H1 (cell line): ENCODE data around the gene SYNCRIP. TPM values are rescaled to one million over a fixed set of nuclear protein-coding genes. Genes with fewer than 3 reads are reported as not detected.
A peak's percentile ranks its signal among the peaks of the same experiment; 100 is the strongest.
"Not testable (repeated sequence)": the region's sequence is repeated elsewhere in the genome, so short reads cannot be mapped to it uniquely, and the experiment has no call there.

Source experiments
- CTCF ChIA-PET: fragments of 300-600 bp; sonication (Branson Sonifier 250); formaldehyde crosslinking; loops from one replicate; lab custom pipeline; 2021; ENCODE audit not compliant: partially characterized antibody; lab: Charles Lee
- POLR2A ChIA-PET: fragments of 300-600 bp; sonication (Branson Sonifier 250); formaldehyde crosslinking; loops from one replicate; lab custom pipeline; 2021; ENCODE audit warnings: inconsistent platforms; ENCODE audit not compliant: partially characterized antibody; lab: Charles Lee
- DNase-seq, 2 experiments: peaks; one replicate each; pipeline versions ENCODE4 v3.0.0 to v3.0.0-alpha.2; 2010 to 2022; ENCODE audit warnings: low spot score in 2 of 2, low read depth in 1 of 2, mixed read lengths in 1 of 2
- FAIRE-seq: peaks from 2 replicates; lab custom pipeline; 2011; peaks lifted over from hg19 to GRCh38; lab: Jason Lieb, UNC
- H2AFZ ChIP-seq: 2 replicates; pipeline ENCODE4 v1.8.1; 2012; ENCODE audit warnings: low read length, inconsistent platforms
- H2AK5ac ChIP-seq: 2 replicates; pipeline ENCODE4 v1.6.1; 2013; ENCODE audit warnings: low read depth, low read length
- H2BK120ac ChIP-seq: replicated peaks from 2 replicates; pipeline ENCODE3; 2013; ENCODE audit warnings: low read depth, low read length, inconsistent platforms
- H2BK12ac ChIP-seq: 2 replicates; pipeline ENCODE4 v1.6.1; 2013; ENCODE audit warnings: low read depth, low read length
- H2BK15ac ChIP-seq: 2 replicates; pipeline ENCODE4 v1.6.1; 2013; ENCODE audit warnings: low read length
- H2BK20ac ChIP-seq: 2 replicates; pipeline ENCODE4 v1.6.1; 2013; ENCODE audit warnings: low read length
- H2BK5ac ChIP-seq: 2 replicates; pipeline ENCODE4 v1.6.1; 2013; ENCODE audit warnings: low read depth, low read length
- H3K14ac ChIP-seq: 2 replicates; pipeline ENCODE4 v1.6.1; 2013; ENCODE audit warnings: inconsistent platforms; ENCODE audit not compliant: insufficient read length
- H3K18ac ChIP-seq: 2 replicates; pipeline ENCODE4 v1.6.1; 2013; ENCODE audit warnings: low read length; ENCODE audit errors: extremely low read depth
- H3K23ac ChIP-seq: 2 replicates; pipeline ENCODE4 v1.6.1; 2013; ENCODE audit warnings: inconsistent platforms; ENCODE audit not compliant: insufficient read length
- H3K23me2 ChIP-seq: 2 replicates; pipeline ENCODE4 v1.6.1; 2013; ENCODE audit warnings: low read depth, low read length
- H3K27ac ChIP-seq: 2 replicates; pipeline ENCODE4 v1.6.1; 2011; ENCODE audit warnings: low read depth, low read length, inconsistent platforms
- H3K27me3 ChIP-seq, 4 experiments: replicated peaks in 1 of 4; 1 replicate in 1 of 4; 2 replicates in 3 of 4; pipeline versions ENCODE4 v1.6.1 to v1.8.1; 2011 to 2013; ENCODE audit warnings: low read length in 3 of 4, mild to moderate bottlenecking in 3 of 4, inconsistent platforms in 2 of 4, mixed read lengths in 2 of 4, moderate library complexity in 1 of 4; ENCODE audit not compliant: control insufficient read depth in 3 of 4, insufficient read depth in 3 of 4; ENCODE audit errors: extremely low read depth in 1 of 4
- H3K36me3 ChIP-seq, 4 experiments: 2 replicates each; pipeline versions ENCODE4 v1.6.1 to v1.8.1; 2011 to 2013; ENCODE audit warnings: mild to moderate bottlenecking in 4 of 4, low read length in 3 of 4, moderate library complexity in 2 of 4, control low read depth in 1 of 4, inconsistent platforms in 1 of 4; ENCODE audit not compliant: insufficient read depth in 4 of 4, control insufficient read depth in 2 of 4
- H3K4ac ChIP-seq: replicated peaks from 2 replicates; pipeline ENCODE3; 2013; ENCODE audit warnings: low read length, low read depth, mixed read lengths, inconsistent platforms; ENCODE audit not compliant: insufficient read length
- H3K4me1 ChIP-seq, 4 experiments: replicated peaks in 1 of 4; 1 replicate in 1 of 4; 2 replicates in 3 of 4; pipeline versions ENCODE4 v1.6.1 to v1.8.1; 2011 to 2013; ENCODE audit warnings: low read length in 3 of 4, inconsistent platforms in 2 of 4, mixed read lengths in 1 of 4; ENCODE audit not compliant: insufficient read depth in 4 of 4, control insufficient read depth in 3 of 4
- H3K4me2 ChIP-seq, 2 experiments: 2 replicates each; pipeline versions ENCODE4 v1.6.1 to v1.8.1; 2011 to 2013; ENCODE audit warnings: low read depth in 2 of 2, low read length in 2 of 2, control low read depth in 1 of 2, inconsistent platforms in 1 of 2, mild to moderate bottlenecking in 1 of 2; ENCODE audit not compliant: insufficient read depth in 1 of 2
- H3K4me3 ChIP-seq, 4 experiments: fragments of 200-600, 300-600 bp in 1 of 4; sonication (generic), shearing (Covaris generic), sonication (Bioruptor Twin) in 1 of 4; 2 replicates each; pipeline versions ENCODE4 v1.5.1 to v1.8.1; 2011 to 2016; ENCODE audit warnings: low read length in 4 of 4, low read depth in 3 of 4, control low read depth in 2 of 4, inconsistent platforms in 2 of 4, mild to moderate bottlenecking in 2 of 4, mixed read lengths in 1 of 4, moderate library complexity in 1 of 4; ENCODE audit not compliant: insufficient read depth in 2 of 4; ENCODE audit errors: extremely low read depth in 1 of 4
- H3K56ac ChIP-seq: replicated peaks from 2 replicates; pipeline ENCODE3; 2013; ENCODE audit warnings: low read depth, mild to moderate bottlenecking, mixed read lengths, low read length, inconsistent platforms; ENCODE audit not compliant: insufficient read length
- H3K79me1 ChIP-seq: 2 replicates; pipeline ENCODE4 v1.6.1; 2013; ENCODE audit warnings: low read depth, low read length, control low read depth
- H3K79me2 ChIP-seq, 2 experiments: 2 replicates each; pipeline versions ENCODE4 v1.6.1 to v1.8.1; 2012 to 2013; ENCODE audit warnings: low read length in 2 of 2, mild to moderate bottlenecking in 2 of 2, inconsistent platforms in 1 of 2; ENCODE audit not compliant: insufficient read depth in 2 of 2, control insufficient read depth in 1 of 2
- H3K9ac ChIP-seq, 4 experiments: replicated peaks in 1 of 4; 1 replicate in 1 of 4; 2 replicates in 3 of 4; pipeline versions ENCODE4 v1.6.1 to v1.8.1; 2011 to 2013; ENCODE audit warnings: low read depth in 3 of 4, low read length in 3 of 4, control low read depth in 2 of 4, mild to moderate bottlenecking in 2 of 4, moderate library complexity in 2 of 4, inconsistent platforms in 1 of 4; ENCODE audit errors: extremely low read depth in 1 of 4
- H3K9me3 ChIP-seq, 2 experiments: 2 replicates each; pipeline versions ENCODE4 v1.6.1 to v1.8.1; 2012 to 2013; ENCODE audit warnings: mild to moderate bottlenecking in 2 of 2, moderate library complexity in 2 of 2, control low read depth in 1 of 2, inconsistent platforms in 1 of 2, low read depth in 1 of 2, low read length in 1 of 2, mixed read lengths in 1 of 2; ENCODE audit not compliant: insufficient read depth in 2 of 2
- H4K20me1 ChIP-seq, 2 experiments: replicated peaks in 1 of 2; 2 replicates each; pipeline versions ENCODE3 to v1.8.1; 2011 to 2013; ENCODE audit warnings: inconsistent platforms in 2 of 2, low read length in 2 of 2, mild to moderate bottlenecking in 1 of 2; ENCODE audit not compliant: insufficient read depth in 2 of 2, control insufficient read depth in 1 of 2
- H4K5ac ChIP-seq: 2 replicates; pipeline ENCODE4 v1.6.1; 2013; ENCODE audit warnings: low read length, low read depth, mixed read lengths, inconsistent platforms; ENCODE audit not compliant: insufficient read length
- H4K8ac ChIP-seq: 2 replicates; pipeline ENCODE4 v1.8.0; 2013; ENCODE audit warnings: mild to moderate bottlenecking, moderate library complexity, low read length, inconsistent platforms; ENCODE audit not compliant: insufficient read depth; ENCODE audit errors: extremely low read depth
- H4K91ac ChIP-seq: replicated peaks from 2 replicates; pipeline ENCODE3; 2013; ENCODE audit warnings: low read length, mixed read lengths, inconsistent platforms; ENCODE audit not compliant: insufficient read length
- KDM1A ChIP-seq: fragments of 200-600, 300-600 bp; sonication (generic); IDR thresholded peaks from 2 replicates; pipeline ENCODE4 v1.7.1; 2016; ENCODE audit warnings: mild to moderate bottlenecking, low read length, borderline replicate concordance
- WGBS, 2 experiments: shearing (Covaris generic) in 1 of 2; methylation state at CpG; one replicate each; pipeline versions ENCODE4 v1.1.6 to v1.1.7; 2013 to 2015; ENCODE audit warnings: low lambda C conversion rate in 2 of 2, mixed read lengths in 2 of 2, inconsistent platforms in 1 of 2, low coverage in 1 of 2, missing lambda C conversion rate in 1 of 2; ENCODE audit not compliant: insufficient replicate concordance in 2 of 2, insufficient coverage in 1 of 2, insufficient read length in 1 of 2; ENCODE audit errors: extremely low coverage in 1 of 2, missing lambda C conversion rate in 1 of 2; 5-methylcytosine and 5-hydroxymethylcytosine counted together
- polyA plus RNA-seq, 7 experiments: library from polyadenylated mRNA; depleted of rRNA in 3 of 7; stranded (reverse) in 5 of 7; unstranded in 2 of 7; fragments of >200 nt in 5 of 7; fragments of 200-250 nt in 2 of 7; gene quantifications; 1 replicate in 5 of 7; 2 replicates in 1 of 7; 4 replicates in 1 of 7; pipeline versions ENCODE4 v1.2.1 to v1.2.3, GENCODE V29; 2011 to 2013; ENCODE audit warnings: missing spikeins in 2 of 7, mixed read lengths in 2 of 7
- total RNA-seq: library from RNA; stranded (reverse); fragmentation: NEBNext Ultra II Directional; extraction: Animal tissue kit (Norgen Biotek cat#: 25700); gene quantifications from 2 replicates; pipeline ENCODE4 v1.2.1, GENCODE V29; 2021

SYNCRIP gene
- total and polyA plus RNA-seq, 2 of the 8 experiments (the other 6 are each of a cell fraction or from before 2014, with no cell fraction given): 16.8 to 219 TPM

DNA sequence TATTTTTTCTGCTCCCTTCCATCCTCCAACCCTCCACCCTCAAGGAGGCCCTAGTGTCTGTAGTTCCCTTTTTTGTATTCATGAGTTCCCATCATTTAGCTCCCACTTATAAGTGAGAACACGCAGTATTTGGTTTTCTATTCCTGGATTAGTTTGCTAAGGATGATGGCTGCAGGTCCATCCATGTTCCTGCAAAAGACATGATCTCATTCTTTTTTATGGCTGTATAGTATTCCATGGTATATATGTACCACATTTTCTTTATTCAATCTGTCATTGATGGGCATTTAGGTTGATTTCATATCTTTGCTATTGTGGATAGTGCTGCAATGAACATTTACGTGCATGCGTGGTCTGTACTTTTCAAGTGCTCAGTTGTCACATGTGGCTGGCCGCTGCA is 39.2 kb upstream of the SYNCRIP start:
- H3K23ac ChIP-seq, H3K27ac ChIP-seq, H3K4ac ChIP-seq, H3K4me2 ChIP-seq, H2BK12ac ChIP-seq, CTCF ChIA-PET, H4K91ac ChIP-seq, H3K9me3 ChIP-seq, H3K23me2 ChIP-seq, H3K18ac ChIP-seq, H3K4me3 ChIP-seq, H3K4me1 ChIP-seq, H3K27me3 ChIP-seq, H3K9ac ChIP-seq, FAIRE-seq, H3K36me3 ChIP-seq, H3K56ac ChIP-seq, DNase-seq, H2BK5ac ChIP-seq, H3K79me1 ChIP-seq, H4K5ac ChIP-seq: not testable (repeated sequence)
- H3K79me2 ChIP-seq: peaks cover 11 to 30% of the 10 kb centered on the region in 2 experiments
- WGBS, 2 experiments: 92% methylated on average over 4 of the region's 4 CpGs; no CpG with 5 or more reads in 1 of the 2 experiments
- POLR2A ChIA-PET: interaction anchor here (0.6 to 1.2 kb wide), 3 partner anchors 12 to 1179 kb away, joined by 3 to 4 read pairs (median 4); no protein-coding TSS in a partner anchor
- peak; percentile 46; the same call in 1 of the 2 replicates for TF ChIP-seq KDM1A
- TF ChIP-seq, all 59 proteins: peak for 1; not testable (repeated sequence) for 58
- not testable (repeated sequence) for H2BK15ac ChIP-seq, H4K20me1 ChIP-seq, H2BK120ac ChIP-seq, H4K8ac ChIP-seq, H2BK20ac ChIP-seq, H2AFZ ChIP-seq, H2AK5ac ChIP-seq, H3K14ac ChIP-seq
